Fibroblast of mammary gland (primary cell): Measurements from ENCODE around the gene ZFYVE27.

Experiments
- DNase-seq: peaks from one replicate; pipeline ENCODE4 v3.0.0-alpha.2; 2010; ENCODE audit warnings: low read depth
- H3K4me3 ChIP-seq: 2 replicates; pipeline ENCODE4 v1.5.1; 2011; ENCODE audit warnings: low read depth, mild to moderate bottlenecking, low read length, moderate library complexity; ENCODE audit not compliant: control insufficient read depth
- CTCF ChIP-seq: conservative IDR thresholded peaks from 2 replicates; pipeline ENCODE4 v1.5.1; 2011; ENCODE audit warnings: low read depth, low read length, inconsistent platforms; ENCODE audit not compliant: control insufficient read depth, insufficient read depth

Gene ZFYVE27

GRCh38 chr10:97763411-97763810 lies 26.5 kb downstream of the ZFYVE27 start:
- DNase-seq: no peak
- H3K4me3 ChIP-seq: no peak overlapping the region
- no peak for TF ChIP-seq CTCF

GRCh38 chr10:97763947-97764346 lies 27.0 kb downstream of the ZFYVE27 start:
- no peak for TF ChIP-seq CTCF
- H3K4me3 ChIP-seq: no peak overlapping the region
- no peak for DNase-seq

- DNase-seq: no peak
- no peak overlapping the region for H3K4me3 ChIP-seq
- TF ChIP-seq CTCF: no peak
Measured at GRCh38 chr10:97764519-97764931, 27.6 kb downstream of the ZFYVE27 start.

GRCh38 chr10:97765201-97765600 lies 28.3 kb downstream of the ZFYVE27 start:
- no peak for DNase-seq
- no peak overlapping the region for H3K4me3 ChIP-seq
- no peak for TF ChIP-seq CTCF

GRCh38 chr10:97766106-97766810 lies 29.3 kb downstream of the ZFYVE27 start:
- no peak overlapping the region for H3K4me3 ChIP-seq
- no peak for DNase-seq
- TF ChIP-seq CTCF: no peak

- DNase-seq: no peak
- no peak for TF ChIP-seq CTCF
Measured at GRCh38 chr10:97766996-97767924, 30.3 kb downstream of the ZFYVE27 start.

More at GRCh38 chr10:97766996-97767924, 30.3 kb downstream of the ZFYVE27 start:
- H3K4me3 ChIP-seq: no peak overlapping the region
